ENCODE measurements around the gene CORO7.

Gene CORO7

DNA sequence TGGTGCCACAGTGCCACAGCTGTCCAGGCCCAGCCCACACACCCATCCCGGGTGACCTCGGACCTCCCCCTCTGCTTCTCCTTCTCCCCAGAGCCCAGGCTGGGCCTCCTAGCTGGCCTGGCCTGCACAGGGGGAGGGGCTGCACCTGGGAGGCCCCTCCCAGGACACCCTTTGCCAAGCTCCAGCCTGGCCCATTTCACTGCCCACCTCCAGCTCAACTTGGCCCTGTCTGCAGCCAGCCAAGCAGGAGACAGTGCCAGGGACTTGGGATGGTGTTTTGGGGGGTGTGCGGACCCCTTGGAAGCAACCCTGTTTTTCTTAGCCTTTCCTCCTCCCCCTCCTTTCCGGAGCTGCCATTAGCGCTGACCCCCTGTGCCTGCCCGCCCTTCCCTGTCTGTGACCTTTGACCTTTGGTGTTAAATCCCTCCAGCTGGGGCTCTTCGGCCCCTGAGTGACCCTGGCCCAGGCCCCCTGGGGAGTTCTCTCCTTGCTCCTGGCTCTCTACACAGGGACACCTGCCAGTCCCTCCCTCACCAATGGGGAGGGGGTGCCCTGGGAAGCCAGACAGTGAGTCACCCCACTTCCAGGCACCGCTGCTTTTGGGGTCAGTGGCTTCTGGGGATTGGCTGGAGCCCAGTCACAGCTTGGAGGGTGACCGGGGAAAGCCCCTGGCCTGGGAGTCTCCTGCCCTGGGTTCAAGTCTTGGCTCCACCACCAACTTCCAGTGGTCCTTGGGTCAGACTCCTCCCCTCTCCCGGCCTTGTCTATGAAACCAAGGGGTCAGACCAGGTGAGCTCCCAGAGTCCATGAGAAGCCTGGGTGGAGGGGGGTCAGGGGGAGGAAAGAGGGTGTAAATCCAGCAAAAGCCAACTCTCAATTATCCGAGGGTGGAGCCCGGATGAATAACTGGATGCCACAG is 98.6 kb downstream of the CORO7 start:
- H3K9me3 Mint-ChIP-seq = no peaks in the 10 kb centered on the region
- no peak overlapping the region for H3K4me3 Mint-ChIP-seq
- H3K27me3 Mint-ChIP-seq = peaks cover 14% of the 10 kb centered on the region
- H3K36me3 Mint-ChIP-seq (ENCODE audit: low read depth) = no peaks in the 10 kb centered on the region
- peaks cover 17% of the 10 kb centered on the region for H3K4me1 Mint-ChIP-seq (ENCODE audit: low read depth)
- no peak overlapping the region for H3K27ac Mint-ChIP-seq

DNA sequence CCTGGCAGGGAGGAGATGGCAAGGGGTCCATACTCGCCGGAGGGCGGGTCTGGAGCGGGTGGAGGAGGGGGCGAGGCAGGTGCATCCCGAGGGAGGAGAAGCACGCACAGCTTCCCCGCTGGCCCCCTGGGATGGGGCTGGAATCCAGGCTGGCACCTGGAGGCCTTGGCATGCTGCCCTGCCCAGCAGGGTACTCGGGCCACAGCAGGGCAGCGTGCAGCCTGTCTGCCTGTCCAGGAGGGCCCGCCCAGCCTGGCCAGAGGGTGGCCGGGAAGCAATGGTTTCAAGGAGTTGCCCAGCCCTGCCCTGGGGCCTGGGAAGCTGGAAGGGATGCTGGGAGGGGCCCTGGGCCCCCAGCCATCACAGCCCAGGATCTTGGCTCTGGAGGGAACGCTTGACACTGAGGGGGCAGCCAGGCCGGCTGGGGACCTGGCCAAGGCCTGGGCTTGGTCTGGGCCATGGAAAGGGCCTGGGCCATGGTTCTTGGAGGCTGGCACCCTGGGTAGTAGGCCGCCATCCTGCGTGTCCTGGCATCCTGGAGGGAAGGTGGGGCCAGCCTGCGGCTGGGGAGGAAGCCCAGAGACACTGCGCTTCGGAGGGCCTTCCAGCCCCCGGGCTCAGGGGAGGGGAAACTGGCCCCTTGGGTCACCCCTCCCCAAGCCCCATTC is 99.4 kb downstream of the CORO7 start:
- peaks cover 17% of the 10 kb centered on the region for H3K4me1 Mint-ChIP-seq (ENCODE audit: low read depth)
- no peaks in the 10 kb centered on the region for H3K9me3 Mint-ChIP-seq
- no peak overlapping the region for H3K4me3 Mint-ChIP-seq
- peaks cover 14% of the 10 kb centered on the region for H3K27me3 Mint-ChIP-seq
- H3K27ac Mint-ChIP-seq = no peak overlapping the region
- no peaks in the 10 kb centered on the region for H3K36me3 Mint-ChIP-seq (ENCODE audit: low read depth)

DNA sequence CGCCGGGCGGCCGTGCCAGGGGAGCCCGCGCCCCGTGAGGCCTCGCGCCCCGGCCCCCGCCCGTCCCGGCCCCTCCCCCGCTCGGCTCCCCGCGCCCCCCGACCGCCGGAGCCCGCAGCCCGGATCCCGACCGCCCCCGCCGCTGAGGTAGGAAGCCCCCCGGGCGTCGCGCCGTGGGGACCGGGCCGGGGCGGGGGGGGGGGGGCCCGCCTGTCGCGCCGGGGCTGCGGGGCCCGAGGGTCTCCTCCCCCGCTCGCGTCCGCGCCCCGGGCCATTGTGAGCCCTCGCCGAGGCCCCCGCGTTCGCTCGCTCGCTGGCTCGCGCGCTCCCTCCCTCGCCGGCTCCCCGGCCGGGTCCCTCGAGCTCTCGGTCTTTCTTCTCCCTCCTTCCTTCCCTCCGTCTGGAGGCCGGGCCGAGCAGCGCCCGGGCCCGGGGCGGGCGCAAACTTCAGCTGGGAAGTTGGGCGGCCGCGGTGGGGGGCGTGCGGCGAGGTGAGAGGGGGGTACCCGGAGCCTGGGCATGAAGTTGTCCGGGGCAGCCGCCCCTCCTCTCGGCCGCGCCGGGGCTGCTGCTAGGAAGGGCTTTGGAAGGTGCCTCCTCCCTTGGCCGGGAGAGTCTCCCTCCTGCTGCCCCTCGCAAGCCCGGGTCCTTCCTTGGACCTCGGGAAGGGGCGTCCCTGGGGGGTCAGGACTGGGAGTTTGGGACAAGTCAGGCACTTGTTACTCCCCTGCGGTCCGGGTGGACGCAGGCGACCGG is 100.1 kb downstream of the CORO7 start:
- H3K9me3 Mint-ChIP-seq = no peaks in the 10 kb centered on the region
- H3K4me3 Mint-ChIP-seq = no peak overlapping the region
- no peak overlapping the region for H3K27ac Mint-ChIP-seq

DNA sequence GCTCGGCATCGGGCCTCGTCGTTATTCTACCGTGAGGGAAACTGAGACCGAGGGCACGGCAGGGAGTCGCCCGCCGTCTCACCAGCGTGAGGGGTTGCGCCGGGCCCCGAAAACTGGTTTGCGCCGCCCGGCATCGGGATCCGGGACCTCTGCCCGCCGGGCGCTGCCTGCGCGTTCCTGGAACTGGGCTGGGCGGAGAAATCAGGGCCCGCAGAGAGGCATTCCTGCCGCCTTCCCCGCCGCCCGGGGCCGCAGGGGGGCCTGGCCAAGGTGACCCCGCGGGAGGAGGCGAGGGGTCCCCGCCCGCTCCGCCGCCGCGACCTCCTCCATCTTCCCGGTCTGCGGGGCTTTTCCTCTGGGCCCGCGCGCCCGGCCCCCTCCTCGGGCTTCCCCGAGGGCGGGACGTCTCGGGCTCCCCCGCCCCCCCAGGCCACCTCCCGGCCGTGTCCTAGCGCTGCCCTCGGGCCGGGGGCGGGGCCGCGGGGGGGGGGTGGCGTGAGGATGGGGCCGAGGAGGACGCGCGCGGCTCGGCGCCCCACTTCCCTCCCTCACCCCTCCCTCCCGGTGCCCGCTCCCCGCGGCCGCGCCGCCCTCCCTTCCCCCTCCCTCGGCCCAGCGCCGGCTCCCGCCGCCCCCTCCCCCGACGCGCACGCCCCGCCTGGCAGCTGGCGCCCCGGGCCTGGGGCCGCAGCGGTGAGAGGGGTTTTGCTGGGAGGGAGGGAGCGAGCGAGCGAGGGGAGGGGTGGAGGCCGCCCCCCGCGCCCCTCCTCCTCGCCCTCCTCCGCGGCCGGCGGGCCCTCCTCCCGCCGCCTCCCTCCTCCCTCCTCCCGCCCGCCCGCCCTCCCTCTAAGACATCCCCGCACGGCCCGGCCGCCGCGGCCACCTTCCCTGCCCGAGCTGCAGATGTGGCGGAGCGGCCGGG is 100.9 kb downstream of the CORO7 start, which contains the start of gene GLIS2:
TSS of gene GLIS2 (plus strand) at position 882 of the 922 bp plus-strand sequence. CDS start 16,214 bp downstream, outside the sequence.
- Mint-ChIP-seq H3K4me1 (ENCODE audit: low read depth) (peaks cover 17% of the 10 kb centered on the region), H3K4me3 (peak within 1 kb of the TSS; percentile 81), H3K36me3 (ENCODE audit: low read depth) (no peaks in the 10 kb centered on the region), H3K27ac (peak within 1 kb of the TSS; percentile 88), H3K27me3 (peaks cover 14% of the 10 kb centered on the region), H3K9me3 (no peaks in the 10 kb centered on the region)

More for the DNA sequence above, 100.1 kb downstream of the CORO7 start:
- H3K27me3 Mint-ChIP-seq = peaks cover 14% of the 10 kb centered on the region
- no peaks in the 10 kb centered on the region for H3K36me3 Mint-ChIP-seq (ENCODE audit: low read depth)
- peaks cover 17% of the 10 kb centered on the region for H3K4me1 Mint-ChIP-seq (ENCODE audit: low read depth)

DNA sequence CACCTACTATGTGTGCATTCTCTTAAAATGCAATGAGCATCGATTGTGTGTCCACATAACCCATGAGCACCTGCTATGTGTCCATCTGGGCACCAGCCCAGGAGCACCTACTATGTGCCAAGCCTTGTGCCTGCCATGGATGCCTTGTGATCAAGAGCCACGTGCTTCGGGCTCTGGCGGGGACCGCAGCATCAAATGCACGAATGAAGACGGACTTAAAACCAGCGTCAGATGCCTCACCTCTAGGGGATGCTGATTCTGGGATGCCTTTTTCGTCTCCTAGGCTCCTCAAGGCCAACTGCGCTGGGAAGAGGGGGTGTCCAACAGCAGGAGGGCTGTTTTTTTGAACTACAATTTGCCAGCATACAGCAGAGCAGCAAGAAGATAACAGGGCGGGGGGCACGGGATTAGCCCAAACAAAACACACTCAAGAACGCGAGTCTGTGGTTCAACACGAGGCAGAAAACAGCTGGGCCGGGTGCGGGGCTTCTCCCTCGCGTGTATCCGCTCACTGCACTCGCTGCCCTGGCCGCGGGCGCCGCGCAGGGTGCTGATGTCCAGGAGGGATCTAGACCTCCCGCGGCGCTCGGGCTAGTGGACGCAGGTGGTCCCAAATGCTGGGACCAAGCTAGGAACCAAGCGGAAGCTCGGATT is 101.7 kb downstream of the CORO7 start:
- peaks cover 17% of the 10 kb centered on the region for H3K4me1 Mint-ChIP-seq (ENCODE audit: low read depth)
- H3K27ac Mint-ChIP-seq = peak overlapping the region; percentile 88
- no peaks in the 10 kb centered on the region for H3K9me3 Mint-ChIP-seq
- peaks cover 14% of the 10 kb centered on the region for H3K27me3 Mint-ChIP-seq
- H3K36me3 Mint-ChIP-seq (ENCODE audit: low read depth) = no peaks in the 10 kb centered on the region
- H3K4me3 Mint-ChIP-seq = peak overlapping the region; percentile 81

DNA sequence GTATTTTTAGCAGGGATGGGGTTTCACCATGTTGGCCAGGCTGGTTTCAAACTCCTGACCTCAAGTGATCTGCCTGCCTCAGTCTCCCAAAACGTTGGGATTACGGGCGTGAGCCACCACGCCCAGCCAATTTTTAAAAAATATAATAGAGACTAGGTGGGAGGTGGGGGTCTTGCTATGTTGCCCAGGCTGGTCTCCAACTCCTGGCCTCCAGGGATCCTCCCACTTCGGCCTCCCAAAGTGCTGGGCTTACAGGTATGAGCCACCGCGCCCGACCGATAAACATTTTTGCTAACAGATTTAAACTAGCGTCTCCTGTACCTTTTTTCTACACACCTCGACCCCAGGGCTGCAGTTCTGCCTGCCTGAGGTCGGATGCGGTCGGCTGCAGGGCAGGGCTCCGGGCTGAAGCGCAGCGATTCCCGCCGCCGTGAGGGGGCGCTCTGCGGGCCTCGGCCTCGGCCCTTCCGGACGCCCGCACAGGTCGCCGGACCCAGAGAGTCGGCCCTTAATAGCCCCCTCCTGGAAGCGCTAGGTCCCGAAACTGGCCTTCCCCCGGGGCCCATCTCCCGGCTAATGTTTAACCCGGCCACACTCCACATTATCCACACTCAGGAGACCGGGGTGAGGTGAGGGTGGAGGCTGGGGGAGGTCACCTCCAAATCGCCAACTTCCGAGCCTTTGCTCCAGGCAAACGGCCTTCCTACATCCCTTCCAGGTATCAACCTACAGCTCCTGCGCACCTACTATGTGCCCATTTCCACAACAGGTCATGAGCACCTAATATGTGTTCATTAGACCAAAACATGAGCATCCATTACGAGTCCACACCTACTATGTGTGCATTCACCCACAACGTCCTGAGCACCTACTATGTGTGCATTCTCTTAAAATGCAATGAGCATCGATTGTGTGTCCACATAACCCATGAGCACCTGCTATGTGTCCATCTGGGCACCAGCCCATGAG is 102.5 kb downstream of the CORO7 start:
- peaks cover 14% of the 10 kb centered on the region for H3K27me3 Mint-ChIP-seq
- H3K4me1 Mint-ChIP-seq (ENCODE audit: low read depth) = peaks cover 18% of the 10 kb centered on the region
- H3K9me3 Mint-ChIP-seq = no peaks in the 10 kb centered on the region
- peak overlapping the region; percentile 81 for H3K4me3 Mint-ChIP-seq
- no peaks in the 10 kb centered on the region for H3K36me3 Mint-ChIP-seq (ENCODE audit: low read depth)
- H3K27ac Mint-ChIP-seq = no peak overlapping the region

DNA sequence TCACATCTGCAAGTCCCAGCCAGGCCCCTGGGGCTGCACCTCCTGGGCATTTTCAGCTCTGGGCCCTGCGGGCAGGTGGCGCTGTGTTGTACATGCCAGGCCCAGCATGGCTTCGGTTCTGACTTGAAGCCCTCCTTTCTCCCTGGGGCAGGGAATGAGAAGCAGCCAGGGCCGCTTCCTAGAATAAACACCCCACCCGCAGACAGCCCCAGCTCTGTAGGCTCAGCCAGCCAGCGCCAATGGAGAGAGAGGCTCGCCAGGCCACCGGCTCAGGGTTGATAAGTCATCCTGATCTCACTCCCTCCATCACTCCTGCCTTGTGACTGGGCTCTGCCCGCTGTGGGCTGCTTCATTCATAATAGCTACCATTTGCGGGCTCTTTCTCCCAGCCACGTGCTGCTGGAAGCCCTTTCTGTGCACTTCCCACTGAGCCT is 106.5 kb downstream of the CORO7 start:
- H3K27ac Mint-ChIP-seq = peak overlapping the region; percentile 31

DNA sequence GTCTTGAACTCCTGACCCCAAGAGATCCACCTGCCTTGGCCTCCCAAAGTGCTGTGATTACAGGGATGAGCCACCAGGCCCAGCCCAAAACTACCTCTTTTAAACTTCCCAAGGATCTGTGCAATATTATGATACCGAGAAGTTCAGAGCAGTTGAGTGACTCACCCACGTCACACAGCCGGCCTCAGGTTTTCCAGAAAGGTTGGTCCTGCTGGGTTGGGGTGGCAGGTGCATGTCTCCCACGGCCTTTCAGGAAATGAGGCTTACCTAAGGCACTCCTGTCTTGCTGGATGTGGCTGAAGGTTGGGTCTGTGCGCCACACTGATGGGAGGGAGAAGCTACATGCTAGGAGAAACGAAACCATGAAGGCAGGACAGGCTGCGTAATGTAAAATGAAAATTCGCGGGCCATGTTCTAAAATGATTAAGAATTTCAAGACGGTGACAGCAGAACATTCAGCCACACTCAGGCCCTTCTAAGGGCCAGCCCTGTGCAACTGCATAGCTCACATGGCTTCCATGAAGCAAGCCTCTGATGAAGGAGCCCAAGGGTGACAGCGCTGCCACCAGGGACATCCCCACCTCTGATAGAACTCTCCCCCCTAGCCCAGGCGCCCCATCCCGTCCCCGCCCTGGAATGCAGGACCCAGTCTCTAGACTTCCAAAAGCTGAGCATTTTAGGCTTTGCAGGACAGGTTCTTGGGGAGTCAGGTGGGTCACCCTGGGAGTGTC is 107.1 kb downstream of the CORO7 start:
- no peak overlapping the region for H3K27ac Mint-ChIP-seq
- peak overlapping the region; percentile 32 for H3K4me3 Mint-ChIP-seq
- H3K4me1 Mint-ChIP-seq (ENCODE audit: low read depth) = peaks cover 28% of the 10 kb centered on the region
- H3K9me3 Mint-ChIP-seq = peaks cover 5% of the 10 kb centered on the region
- H3K27me3 Mint-ChIP-seq = peaks cover 4% of the 10 kb centered on the region
- peaks cover 5% of the 10 kb centered on the region for H3K36me3 Mint-ChIP-seq (ENCODE audit: low read depth)

More for the DNA sequence above, 106.5 kb downstream of the CORO7 start:
- Mint-ChIP-seq H3K27me3 (peaks cover 9% of the 10 kb centered on the region), H3K4me3 (no peak overlapping the region), H3K9me3 (peaks cover 5% of the 10 kb centered on the region), H3K4me1 (ENCODE audit: low read depth) (peaks cover 33% of the 10 kb centered on the region), H3K36me3 (ENCODE audit: low read depth) (peaks cover 5% of the 10 kb centered on the region)

DNA sequence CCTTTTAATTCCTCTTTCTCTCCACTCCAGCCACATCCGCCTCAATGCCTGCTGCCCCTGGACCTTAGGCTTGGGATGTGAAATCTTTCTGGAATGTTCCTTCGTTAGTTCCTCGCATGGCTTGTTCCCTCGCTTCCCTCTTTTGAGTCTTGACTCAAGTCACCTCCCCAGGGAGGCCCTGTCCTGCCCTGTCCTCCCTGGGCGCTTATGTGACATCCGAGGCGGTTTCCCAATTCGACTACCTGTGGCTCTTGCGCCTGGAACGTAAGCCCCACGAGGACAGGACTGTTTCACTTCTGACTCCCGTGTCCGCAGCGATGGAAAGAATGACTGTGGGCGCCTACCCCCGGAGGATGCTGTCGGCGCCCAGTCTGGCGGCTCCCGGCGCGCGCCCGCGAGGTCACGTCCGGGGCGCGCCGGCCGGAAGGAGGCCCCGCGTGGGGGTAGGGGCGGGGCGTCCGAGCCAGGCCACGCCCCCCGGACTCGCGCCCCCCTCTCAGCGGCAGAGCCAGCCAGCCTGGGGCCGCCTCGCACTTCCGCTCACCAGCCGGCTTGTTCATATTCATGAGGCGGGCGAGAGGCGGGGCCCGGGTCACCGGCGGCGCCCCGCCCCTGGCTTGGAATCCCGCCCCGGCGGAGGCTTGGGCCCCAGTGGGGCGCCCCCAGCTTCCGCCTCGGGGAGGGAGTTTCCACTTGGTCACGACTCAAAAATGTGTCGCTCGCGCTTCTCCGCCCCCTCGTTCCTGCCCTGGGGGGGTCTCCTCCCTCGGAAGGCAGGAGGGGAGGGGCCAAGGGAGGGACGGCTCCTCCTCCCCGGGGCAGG is 109.0 kb downstream of the CORO7 start:
- peak overlapping the region; percentile 98 for H3K27ac Mint-ChIP-seq
- peaks cover 5% of the 10 kb centered on the region for H3K36me3 Mint-ChIP-seq (ENCODE audit: low read depth)

DNA sequence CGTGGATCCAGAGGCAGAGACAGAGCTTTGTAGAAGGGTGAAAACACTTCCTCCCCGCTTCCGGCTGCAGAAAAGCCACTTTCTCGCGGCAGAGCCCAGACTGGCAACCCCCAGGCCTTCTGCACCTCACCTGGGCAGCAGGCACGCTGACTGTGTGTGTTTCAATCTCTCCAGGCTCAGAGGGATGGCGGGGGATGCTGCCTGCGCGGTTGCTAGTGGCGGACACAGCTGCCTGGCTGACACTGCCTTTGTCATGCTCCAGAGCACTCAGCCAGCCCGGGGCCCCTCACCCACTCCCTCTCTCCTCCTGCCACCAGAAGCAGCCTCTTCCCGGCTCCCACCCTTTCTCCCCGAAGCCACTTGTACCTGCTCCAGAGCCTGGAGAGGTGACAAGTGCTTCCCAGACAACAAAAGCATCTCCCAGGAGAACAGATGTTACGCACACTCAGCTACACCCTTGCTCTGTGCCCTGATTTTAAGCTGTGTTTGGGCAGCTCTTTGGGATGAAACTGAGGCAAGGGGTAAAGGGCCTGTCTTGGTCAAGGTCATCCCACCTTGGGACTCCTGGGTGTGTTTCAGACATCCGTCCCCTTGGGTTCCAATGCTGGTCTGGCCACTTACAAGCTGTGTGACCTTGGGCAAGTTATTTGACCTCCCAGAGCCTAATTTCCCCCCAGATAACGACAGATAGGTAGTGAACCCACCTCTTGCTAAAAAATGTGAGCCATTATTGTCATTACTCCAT is 109.8 kb downstream of the CORO7 start:
- peak overlapping the region; percentile 98 for H3K27ac Mint-ChIP-seq
- H3K9me3 Mint-ChIP-seq = peaks cover 5% of the 10 kb centered on the region
- peaks cover 24% of the 10 kb centered on the region for H3K4me1 Mint-ChIP-seq (ENCODE audit: low read depth)
- no peaks in the 10 kb centered on the region for H3K27me3 Mint-ChIP-seq
- peaks cover 10% of the 10 kb centered on the region for H3K36me3 Mint-ChIP-seq (ENCODE audit: low read depth)
- peak overlapping the region; percentile 90 for H3K4me3 Mint-ChIP-seq

More for the DNA sequence above, 109.0 kb downstream of the CORO7 start:
- Mint-ChIP-seq H3K9me3 (peaks cover 5% of the 10 kb centered on the region), H3K27me3 (no peaks in the 10 kb centered on the region), H3K4me1 (ENCODE audit: low read depth) (peaks cover 24% of the 10 kb centered on the region), H3K4me3 (peak overlapping the region; percentile 90)
